ENCODE measurements around the gene USH1G. TPM values are rescaled to one million over a fixed set of nuclear protein-coding genes. Genes with fewer than 3 reads are reported as not detected.

USH1G gene
- total and polyA plus RNA-seq, 2 of the 13 experiments (the other 11 are each of a cell fraction or from before 2014, with no cell fraction given), result 0.04 TPM; not detected in 1

- TF ChIP-seq TCF12 (IDR thresholded peaks at IDR 0.05) (no peak), TCF12 (CRISPR knock-in tag; IDR thresholded peaks at IDR 0.05) (no peak), TOPORS (CRISPR knock-in tag; IDR thresholded peaks at IDR 0.05) (no peak), REPIN1 (CRISPR knock-in tag; IDR thresholded peaks at IDR 0.05; ENCODE audit: borderline replicate concordance, low read depth) (no peak), THRA (CRISPR knock-in tag; IDR thresholded peaks at IDR 0.05; ENCODE audit: borderline replicate concordance) (peak; percentile 54; the same call in 1 of the 2 replicates), ZNF225 (CRISPR knock-in tag; IDR thresholded peaks at IDR 0.05) (no peak), TMF1 (CRISPR knock-in tag; IDR thresholded peaks at IDR 0.05; ENCODE audit: low read depth) (no peak), ZNF879 (CRISPR knock-in tag; IDR thresholded peaks at IDR 0.05) (no peak), SP2 (CRISPR knock-in tag; IDR thresholded peaks at IDR 0.05) (peak; percentile 73), E2F1 (CRISPR knock-in tag; IDR thresholded peaks at IDR 0.05) (peak; percentile 97), RARA (CRISPR knock-in tag; IDR thresholded peaks at IDR 0.05) (0 out of 2 replicates have a peak, but pooled peaks have one; percentile 21), ATF2 (CRISPR knock-in tag; IDR thresholded peaks at IDR 0.05) (peak; percentile 33), CREB1 (IDR thresholded peaks at IDR 0.05) (peak; percentile 99), CREB1 (CRISPR knock-in tag; IDR thresholded peaks at IDR 0.05) (peak; percentile 100), NR1H2 (CRISPR knock-in tag; IDR thresholded peaks at IDR 0.05; ENCODE audit: borderline replicate concordance, low read depth) (no peak; the same call in 1 of the 2 replicates), ZNF660 (CRISPR knock-in tag; IDR thresholded peaks at IDR 0.05; ENCODE audit: borderline replicate concordance, low read depth) (no peak), ZNF501 (CRISPR knock-in tag; IDR thresholded peaks at IDR 0.05) (peak; percentile 85), ZKSCAN8 (CRISPR knock-in tag; IDR thresholded peaks at IDR 0.05; ENCODE audit: borderline replicate concordance) (0 out of 2 replicates have a peak, but pooled peaks have one; percentile 14), RNF2 (conservative IDR thresholded peaks at IDR 0.05; ENCODE audit: low read depth) (peak; percentile 64; the same call in 1 of the 2 replicates), ZNF33B (CRISPR knock-in tag; IDR thresholded peaks at IDR 0.05) (no peak), NFIB (CRISPR knock-in tag; IDR thresholded peaks at IDR 0.05; ENCODE audit: borderline replicate concordance) (no peak), RBM39 (IDR thresholded peaks at IDR 0.05; ENCODE audit: low read depth, low read length, poor library complexity, severe bottlenecking) (peak; percentile 89), USF2 (IDR thresholded peaks at IDR 0.05; ENCODE audit: low read depth, low read length) (peak; percentile 99), USF2 (CRISPR knock-in tag; IDR thresholded peaks at IDR 0.05; ENCODE audit: borderline replicate concordance) (peak; percentile 99), ZNF205 (CRISPR knock-in tag; IDR thresholded peaks at IDR 0.05) (no peak)
These were observed 49.8 kb downstream of the USH1G start (continued) for GRCh38 chr17:74873037-74873873.

Measured in HepG2 (cell line).